ENCODE results near the gene MRPS6.

The MRPS6 gene

DNA sequence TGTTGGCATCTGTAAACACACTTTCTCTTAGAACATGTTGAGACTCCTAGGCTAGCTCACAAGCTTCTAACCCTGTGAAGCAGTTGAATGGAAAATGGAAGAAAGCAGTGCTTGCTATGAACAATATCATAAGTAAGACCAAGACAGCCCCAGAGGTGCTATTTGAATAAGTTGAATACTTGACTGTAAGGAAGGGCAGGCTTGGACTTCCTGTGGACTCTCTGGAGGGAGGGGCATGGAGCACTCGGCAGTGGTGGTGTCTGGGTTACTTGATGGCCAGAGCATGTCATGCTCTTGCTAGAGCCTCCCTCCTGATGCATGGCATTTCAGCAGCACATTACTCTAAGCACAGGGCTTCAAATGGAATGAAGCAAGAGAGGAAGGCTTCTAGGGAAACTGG lies 60.0 kb downstream of the MRPS6 start:
- Histone ChIP-seq H3K79me2 (peaks cover 2% of the 10 kb centered on the region), H3K9ac (no peak overlapping the region), H3K4me3 (ENCODE audit: low read depth, low read length) (no peak overlapping the region), H3K27me3 (ENCODE audit: control insufficient read depth, insufficient read depth, low read length) (no peaks in the 10 kb centered on the region), H3K27ac (no peak overlapping the region), H3K4me1 (peaks cover 13% of the 10 kb centered on the region), H3K36me3 (ENCODE audit: control insufficient read depth, insufficient read depth, low read length) (no peaks in the 10 kb centered on the region), H3K4me2 (ENCODE audit: low read length) (no peak overlapping the region), H3K9me3 (ENCODE audit: control insufficient read depth, low read length) (no peaks in the 10 kb centered on the region), H2AFZ (no peak overlapping the region)
- TF ChIP-seq, protein P1, sequence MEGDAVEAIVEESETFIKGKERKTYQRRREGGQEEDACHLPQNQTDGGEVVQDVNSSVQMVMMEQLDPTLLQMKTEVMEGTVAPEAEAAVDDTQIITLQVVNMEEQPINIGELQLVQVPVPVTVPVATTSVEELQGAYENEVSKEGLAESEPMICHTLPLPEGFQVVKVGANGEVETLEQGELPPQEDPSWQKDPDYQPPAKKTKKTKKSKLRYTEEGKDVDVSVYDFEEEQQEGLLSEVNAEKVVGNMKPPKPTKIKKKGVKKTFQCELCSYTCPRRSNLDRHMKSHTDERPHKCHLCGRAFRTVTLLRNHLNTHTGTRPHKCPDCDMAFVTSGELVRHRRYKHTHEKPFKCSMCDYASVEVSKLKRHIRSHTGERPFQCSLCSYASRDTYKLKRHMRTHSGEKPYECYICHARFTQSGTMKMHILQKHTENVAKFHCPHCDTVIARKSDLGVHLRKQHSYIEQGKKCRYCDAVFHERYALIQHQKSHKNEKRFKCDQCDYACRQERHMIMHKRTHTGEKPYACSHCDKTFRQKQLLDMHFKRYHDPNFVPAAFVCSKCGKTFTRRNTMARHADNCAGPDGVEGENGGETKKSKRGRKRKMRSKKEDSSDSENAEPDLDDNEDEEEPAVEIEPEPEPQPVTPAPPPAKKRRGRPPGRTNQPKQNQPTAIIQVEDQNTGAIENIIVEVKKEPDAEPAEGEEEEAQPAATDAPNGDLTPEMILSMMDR (IDR thresholded peaks at IDR 0.05), result no peak

DNA sequence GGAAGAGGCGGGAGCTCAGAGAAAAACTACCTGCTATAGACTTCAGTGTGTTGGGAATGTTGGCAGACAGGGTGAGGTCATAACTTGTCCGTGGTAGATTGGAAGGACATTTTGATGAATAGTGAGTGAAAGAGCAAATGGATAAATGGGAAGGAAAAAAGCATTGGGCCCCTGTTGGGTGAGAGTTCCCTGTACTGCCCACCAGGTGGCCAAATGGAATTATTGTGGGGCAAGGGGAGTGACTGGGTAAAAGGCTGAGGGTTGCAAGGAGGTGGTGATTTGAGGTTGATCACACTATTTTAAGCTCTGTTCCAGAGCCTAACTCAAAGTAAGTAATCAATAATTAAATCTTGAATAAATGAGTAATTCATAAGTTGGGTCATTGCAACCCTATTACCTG lies 60.4 kb downstream of the MRPS6 start:
- Histone ChIP-seq H2AFZ (no peak overlapping the region), H3K79me2 (peaks cover 2% of the 10 kb centered on the region), H3K9me3 (ENCODE audit: control insufficient read depth, low read length) (no peaks in the 10 kb centered on the region), H3K27me3 (ENCODE audit: control insufficient read depth, insufficient read depth, low read length) (no peaks in the 10 kb centered on the region), H3K4me1 (peaks cover 13% of the 10 kb centered on the region), H3K36me3 (ENCODE audit: control insufficient read depth, insufficient read depth, low read length) (no peaks in the 10 kb centered on the region), H3K4me3 (ENCODE audit: low read depth, low read length) (no peak overlapping the region), H3K9ac (no peak overlapping the region), H3K27ac (no peak overlapping the region), H3K4me2 (ENCODE audit: low read length) (no peak overlapping the region)
- TF ChIP-seq, protein P1 (IDR thresholded peaks at IDR 0.05), result no peak

DNA sequence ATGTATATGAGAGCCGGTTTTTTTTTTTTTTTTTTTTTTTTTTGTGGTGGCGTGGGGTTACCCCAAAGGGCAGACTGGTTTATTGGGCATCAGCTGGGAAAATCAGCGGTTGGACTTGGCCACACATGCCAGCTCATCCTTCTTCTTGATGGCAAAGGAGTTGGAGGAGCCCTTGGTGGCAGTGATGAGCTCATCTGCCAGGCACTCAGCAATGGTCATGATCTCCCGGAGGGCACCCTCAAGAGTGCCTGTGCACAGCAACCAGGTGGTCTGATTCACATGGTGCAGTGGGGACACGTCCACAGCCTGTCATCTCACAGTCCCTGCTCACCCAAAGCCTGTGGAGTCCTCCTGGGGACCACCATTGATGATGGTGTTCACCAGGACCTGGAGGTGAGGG lies 62.0 kb downstream of the MRPS6 start:
- H3K9me3 ChIP-seq (ENCODE audit: control insufficient read depth, low read length), result no peaks in the 10 kb centered on the region
- TF ChIP-seq, protein P1 (IDR thresholded peaks at IDR 0.05), result no peak
- no peak overlapping the region for H2AFZ ChIP-seq
- H3K27me3 ChIP-seq (ENCODE audit: control insufficient read depth, insufficient read depth, low read length), result no peaks in the 10 kb centered on the region
- H3K4me1 ChIP-seq, result peaks cover 10% of the 10 kb centered on the region
- no peak overlapping the region for H3K27ac ChIP-seq
- H3K79me2 ChIP-seq, result peaks cover 5% of the 10 kb centered on the region
- no peak overlapping the region for H3K9ac ChIP-seq
- H3K36me3 ChIP-seq (ENCODE audit: control insufficient read depth, insufficient read depth, low read length), result no peaks in the 10 kb centered on the region
- H3K4me2 ChIP-seq (ENCODE audit: low read length), result no peak overlapping the region
- H3K4me3 ChIP-seq (ENCODE audit: low read depth, low read length), result no peak overlapping the region

DNA sequence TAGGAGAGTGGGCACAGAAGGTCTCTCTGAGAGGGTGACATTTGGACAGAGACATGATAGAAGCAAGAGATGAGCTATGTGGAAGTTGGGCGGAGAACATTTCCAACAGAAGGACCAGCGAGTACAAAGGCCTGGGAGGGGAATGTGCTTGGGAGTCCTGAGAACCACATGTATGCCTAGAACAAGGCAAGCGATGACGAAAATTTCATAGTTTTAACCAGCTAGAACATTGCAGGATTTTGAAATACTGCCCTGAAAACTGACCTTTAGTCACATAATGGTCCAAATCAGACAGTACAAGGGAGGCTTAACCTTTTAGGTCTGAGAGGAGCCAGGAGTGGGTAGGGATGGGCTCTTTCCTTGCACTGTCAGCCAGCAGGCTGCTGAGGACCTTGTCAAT lies 68.0 kb downstream of the MRPS6 start:
- H3K27me3 ChIP-seq (ENCODE audit: control insufficient read depth, insufficient read depth, low read length), result no peaks in the 10 kb centered on the region
- no peaks in the 10 kb centered on the region for H3K9me3 ChIP-seq (ENCODE audit: control insufficient read depth, low read length)
- H3K4me1 ChIP-seq, result no peaks in the 10 kb centered on the region
- no peak overlapping the region for H3K9ac ChIP-seq
- no peaks in the 10 kb centered on the region for H3K36me3 ChIP-seq (ENCODE audit: control insufficient read depth, insufficient read depth, low read length)
- no peak overlapping the region for H3K27ac ChIP-seq
- no peak overlapping the region for H3K4me2 ChIP-seq (ENCODE audit: low read length)
- H3K4me3 ChIP-seq (ENCODE audit: low read depth, low read length), result no peak overlapping the region
- H3K79me2 ChIP-seq, result peaks cover 11% of the 10 kb centered on the region
- TF ChIP-seq, protein P1 (IDR thresholded peaks at IDR 0.05), result no peak
- H2AFZ ChIP-seq, result no peak overlapping the region

DNA sequence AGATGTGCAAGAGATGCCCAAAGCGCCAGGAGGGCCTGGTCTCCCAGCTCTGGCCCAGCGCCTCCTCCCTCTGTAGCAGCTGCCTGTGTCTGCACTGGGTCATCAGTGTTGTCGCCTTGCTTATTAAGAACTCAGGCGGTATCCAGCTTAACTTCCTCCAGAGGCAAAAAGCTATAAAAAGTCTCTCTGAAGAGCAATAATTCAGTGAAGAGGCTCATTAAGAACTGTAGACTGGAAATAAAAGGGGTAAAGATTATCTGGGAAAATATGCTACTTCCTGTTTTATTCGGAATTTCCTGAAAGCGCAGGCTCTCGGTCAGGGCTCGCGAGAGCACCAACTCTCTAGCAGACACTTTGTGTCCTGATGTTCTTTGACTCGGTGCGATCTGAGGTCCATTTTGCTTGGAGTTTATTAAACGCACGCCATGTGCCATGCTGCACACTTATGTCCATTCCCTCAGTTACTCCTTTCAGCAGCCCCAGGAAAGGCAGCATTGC lies 70.4 kb downstream of the MRPS6 start:
- Histone ChIP-seq H3K9ac (no peak overlapping the region), H3K36me3 (ENCODE audit: control insufficient read depth, insufficient read depth, low read length) (no peaks in the 10 kb centered on the region), H3K4me1 (no peaks in the 10 kb centered on the region), H3K27ac (no peak overlapping the region), H3K9me3 (ENCODE audit: control insufficient read depth, low read length) (no peaks in the 10 kb centered on the region), H2AFZ (no peak overlapping the region), H3K4me3 (ENCODE audit: low read depth, low read length) (no peak overlapping the region), H3K79me2 (peaks cover 11% of the 10 kb centered on the region), H3K4me2 (ENCODE audit: low read length) (no peak overlapping the region), H3K27me3 (ENCODE audit: control insufficient read depth, insufficient read depth, low read length) (no peaks in the 10 kb centered on the region)
- TF ChIP-seq, protein P1 (IDR thresholded peaks at IDR 0.05), result no peak
